GM04503 (cell line): ENCODE results near the gene COL6A3.
A peak's percentile ranks its signal among the peaks of the same experiment; 100 is the strongest.
"Not testable (repeated sequence)": the region's sequence is repeated elsewhere in the genome, so short reads cannot be mapped to it uniquely, and the experiment has no call there.

Experiments
- DNase-seq: peaks from one replicate; pipeline ENCODE4 v3.0.0-alpha.2; 2012; ENCODE audit warnings: low read depth

Gene COL6A3

DNA sequence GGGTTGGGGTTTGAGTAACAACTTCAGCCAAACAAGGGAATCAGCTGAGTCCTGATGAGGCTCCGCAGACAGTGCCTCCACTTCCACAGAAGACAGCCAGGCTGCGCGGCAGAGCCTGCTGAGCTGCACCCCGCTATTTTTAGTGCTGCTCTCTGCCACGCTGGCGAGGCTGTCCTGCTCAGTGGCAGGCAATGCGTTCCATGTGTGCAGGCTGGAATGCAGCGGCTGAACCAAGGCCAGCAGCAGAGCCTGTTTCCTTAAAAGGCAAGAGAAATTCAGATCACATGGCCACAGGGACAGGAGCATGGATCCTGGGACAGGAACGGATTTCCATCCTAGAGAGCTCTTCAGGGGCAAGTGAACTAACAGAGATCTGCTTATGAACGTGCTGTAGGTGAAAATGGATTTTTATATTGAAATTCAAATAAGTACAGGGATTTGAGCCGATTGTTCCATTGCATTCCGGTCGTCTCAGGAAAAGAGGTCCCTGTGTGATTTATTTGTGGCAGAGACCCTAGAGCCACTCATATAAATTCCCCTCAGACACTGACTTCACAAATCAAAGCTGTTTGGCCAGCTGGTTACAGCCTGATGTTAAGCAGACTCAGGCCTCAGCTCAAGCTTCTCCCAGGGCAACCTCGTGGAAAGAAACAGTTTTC is 98.7 kb downstream of the COL6A3 start:
- peak; percentile 95 for DNase-seq

DNA sequence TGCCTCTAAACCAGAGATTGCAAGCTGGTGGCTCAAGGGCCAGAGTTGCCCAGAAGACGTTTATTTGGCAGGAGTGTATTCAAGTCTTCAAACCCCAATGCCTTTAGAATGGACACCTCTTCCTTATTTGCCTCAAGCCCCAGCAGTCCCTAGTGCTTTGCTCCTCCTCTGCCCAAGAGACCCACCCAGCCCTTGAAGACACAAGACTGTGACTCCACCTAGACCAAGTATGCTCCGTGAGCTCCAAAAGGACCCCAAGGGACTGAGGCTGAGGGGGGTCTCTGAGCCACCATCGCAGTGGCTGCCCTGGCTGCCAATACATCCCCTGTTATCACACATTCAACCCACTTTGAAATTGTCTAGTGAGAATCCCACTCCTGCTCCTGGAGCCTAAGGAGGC is 99.3 kb downstream of the COL6A3 start:
- DNase-seq, result no peak

DNA sequence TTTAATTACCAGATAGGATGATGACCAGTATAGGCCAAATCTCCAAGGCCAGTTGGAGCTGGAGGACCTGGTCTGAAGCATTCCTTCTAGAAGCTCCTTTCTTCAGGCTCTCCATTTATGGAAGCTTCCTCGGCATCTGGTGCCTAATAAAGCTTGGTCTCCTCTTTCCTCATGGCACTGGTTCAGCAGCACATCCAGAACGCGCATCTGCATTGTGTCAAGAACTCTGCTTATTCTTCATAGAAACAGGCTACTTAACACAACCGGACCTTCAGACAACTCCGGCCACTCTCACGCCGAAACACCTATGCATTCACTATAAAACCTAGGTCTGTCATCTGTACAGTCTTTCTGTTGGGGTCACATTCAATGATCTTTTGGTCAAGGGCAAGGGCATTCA is 99.8 kb downstream of the COL6A3 start:
- DNase-seq, result no peak

DNA sequence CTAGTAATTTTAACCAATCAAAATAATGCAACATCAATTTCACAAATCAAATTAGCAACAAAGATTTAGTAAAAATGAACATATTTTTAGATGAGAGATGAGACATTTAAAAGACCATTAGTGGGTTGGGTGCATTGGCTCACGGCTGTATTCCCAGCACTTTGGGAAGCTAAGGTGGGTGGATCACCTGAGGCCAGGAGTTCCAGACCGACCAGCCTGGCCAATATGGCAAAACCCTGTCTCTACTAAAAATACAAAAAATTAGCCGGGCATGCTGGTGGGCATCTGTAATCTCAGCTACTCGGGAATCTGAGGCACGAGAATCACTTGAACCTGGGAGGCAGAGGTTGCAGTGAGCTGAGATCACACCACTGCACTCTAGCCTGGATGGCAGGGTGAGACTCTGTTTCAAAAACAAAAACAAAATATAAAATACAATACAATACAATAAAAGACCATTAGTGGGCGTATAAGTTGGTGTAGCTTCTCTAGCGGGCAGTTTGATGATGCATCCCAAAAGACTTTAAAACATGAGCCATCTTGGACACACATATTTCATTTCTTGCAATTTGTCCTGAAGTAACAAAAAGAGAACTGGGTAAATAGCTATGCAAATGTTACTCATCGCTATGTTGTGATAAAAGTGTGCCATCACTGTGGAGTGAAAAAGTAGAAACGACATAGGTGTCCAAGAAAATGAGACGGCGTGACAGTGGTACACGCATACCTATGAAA is 101.8 kb downstream of the COL6A3 start:
- DNase-seq, result peak; percentile 78

DNA sequence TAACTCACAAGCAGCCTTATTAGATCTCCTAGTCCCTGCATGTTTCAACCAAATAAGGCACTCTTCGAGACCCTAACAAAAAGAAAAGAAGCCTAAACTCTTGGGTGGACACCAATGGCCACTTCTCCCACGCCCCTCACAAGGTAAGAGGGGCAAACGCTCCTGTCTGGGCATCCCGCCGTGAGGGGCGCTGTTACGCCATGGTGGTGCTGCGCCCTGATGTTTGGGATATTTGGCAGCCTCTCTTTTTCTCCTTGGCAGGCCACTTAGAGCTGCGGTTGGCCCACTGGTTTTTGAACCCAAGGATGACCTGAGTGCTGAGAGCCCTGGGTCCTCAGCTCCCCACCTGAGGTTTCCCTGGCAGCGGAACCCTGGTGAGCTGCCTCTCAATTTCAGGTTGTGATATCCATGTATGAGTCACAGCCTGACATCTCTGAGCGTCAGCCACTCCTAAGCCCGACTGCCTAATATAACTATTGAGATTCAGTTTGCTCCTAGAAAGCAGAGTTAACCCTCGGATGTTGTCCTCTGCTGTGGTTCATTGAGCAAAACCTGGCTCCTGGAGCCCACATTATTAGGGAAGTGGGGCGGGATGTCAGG is 103.3 kb downstream of the COL6A3 start:
- DNase-seq, result no peak

DNA sequence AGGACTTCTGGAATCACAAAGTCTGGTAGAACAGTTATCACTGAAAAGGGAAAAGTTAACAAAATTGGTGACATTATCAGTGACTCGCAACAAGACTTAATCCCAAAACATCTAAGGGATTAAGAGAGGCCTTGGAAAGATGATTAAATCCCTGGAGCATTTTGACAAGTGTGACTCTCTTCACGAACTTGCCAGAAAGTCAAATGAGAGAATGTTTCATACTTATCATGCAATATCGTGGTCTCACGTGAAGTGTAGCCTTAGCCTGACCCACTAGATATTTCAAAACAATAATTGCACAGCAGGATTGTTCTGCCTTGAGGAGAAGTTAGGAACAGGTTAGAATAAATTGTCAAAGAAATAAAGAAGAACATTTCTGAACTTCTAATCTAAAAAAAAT is 104.5 kb downstream of the COL6A3 start:
- DNase-seq, result peak; percentile 60

DNA sequence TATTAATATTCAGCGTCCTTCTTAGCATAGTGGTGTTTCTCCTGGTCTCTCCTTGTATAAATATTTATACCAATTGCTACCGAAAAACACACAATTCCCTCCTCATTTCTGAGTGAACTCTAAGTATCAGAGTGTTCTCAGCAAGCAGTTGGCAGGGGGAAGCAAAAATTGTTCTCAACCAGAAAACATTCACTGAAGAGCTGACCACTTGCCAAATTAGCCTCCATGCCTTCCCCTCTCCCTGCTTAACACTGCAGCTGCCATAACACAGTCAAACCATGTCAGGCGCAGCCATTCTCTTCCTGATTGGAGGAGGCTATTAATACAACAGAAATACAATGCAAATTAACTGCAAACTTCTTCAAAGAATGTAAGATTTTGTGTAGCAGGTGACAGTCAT is 105.0 kb downstream of the COL6A3 start:
- DNase-seq, result no peak

DNA sequence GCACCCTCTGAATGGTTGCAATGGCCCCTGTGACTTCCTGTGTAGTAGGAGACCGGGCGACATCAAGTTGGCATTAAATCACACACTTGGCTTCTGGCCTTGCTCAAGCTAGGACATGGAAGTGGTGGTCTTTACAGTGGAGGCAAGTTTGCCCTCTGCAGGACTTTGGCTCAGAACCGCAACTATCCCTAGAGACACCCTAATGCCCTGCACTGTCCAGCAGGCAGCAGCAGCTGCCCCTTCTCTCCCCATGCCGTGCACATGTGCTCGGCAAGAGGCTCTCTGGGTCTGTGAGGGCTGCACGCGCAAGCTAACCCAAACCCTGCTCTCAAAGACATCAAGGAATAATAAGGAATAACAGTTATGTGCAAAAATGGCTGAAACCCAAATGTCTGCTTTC is 106.5 kb downstream of the COL6A3 start:
- DNase-seq, result no peak

DNA sequence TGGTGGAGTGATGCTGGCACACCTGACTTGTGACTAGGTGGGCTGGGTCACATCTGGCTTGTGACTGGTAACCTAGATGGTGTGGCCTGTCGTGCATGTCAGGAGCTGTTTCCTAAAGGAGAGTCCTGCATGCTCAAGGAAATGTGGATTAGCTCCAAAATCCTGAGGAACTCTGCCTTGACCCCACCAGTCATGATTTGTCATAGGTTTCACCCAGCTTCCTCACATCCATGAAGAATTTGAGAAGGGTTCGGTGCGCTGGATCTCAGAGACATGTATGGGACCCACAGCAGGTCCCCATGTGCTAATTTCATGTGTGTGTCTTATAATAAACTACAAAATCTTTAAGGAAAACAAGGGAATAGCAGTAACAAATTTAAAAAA is 107.2 kb downstream of the COL6A3 start:
- no peak for DNase-seq

DNA sequence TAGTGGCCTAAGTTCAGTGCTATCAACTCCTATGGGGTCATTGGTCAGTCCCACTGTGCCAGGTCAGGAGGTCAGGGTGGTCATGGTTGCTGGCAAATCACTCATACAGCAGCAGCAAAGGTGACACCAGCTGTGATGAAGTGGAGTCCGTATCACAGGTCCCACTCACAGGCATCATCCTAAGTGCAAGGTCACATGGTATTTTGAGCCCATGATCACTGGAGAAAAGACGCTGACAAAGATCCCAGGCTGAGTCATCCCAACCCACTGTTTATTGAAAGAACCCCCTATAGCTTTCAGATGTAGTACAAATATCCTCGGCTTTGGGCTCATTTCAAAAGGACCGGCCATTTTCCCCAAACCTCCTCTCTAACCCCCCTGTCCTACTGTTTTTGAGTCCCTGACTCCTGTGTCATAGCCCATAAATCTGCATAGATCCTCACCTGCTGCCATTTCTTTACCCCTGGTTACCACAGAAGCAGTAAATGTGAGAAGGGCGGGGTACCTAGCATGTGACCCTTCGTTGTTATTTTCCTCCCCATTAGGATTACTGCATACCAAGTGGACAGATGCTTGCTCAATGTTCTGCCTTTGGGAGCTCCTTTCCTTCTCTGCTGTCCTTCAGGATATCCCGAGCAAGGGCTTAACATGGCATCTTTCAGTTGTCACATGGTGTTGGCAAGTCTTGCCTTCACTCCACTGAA is 107.7 kb downstream of the COL6A3 start:
- DNase-seq, result no peak

DNA sequence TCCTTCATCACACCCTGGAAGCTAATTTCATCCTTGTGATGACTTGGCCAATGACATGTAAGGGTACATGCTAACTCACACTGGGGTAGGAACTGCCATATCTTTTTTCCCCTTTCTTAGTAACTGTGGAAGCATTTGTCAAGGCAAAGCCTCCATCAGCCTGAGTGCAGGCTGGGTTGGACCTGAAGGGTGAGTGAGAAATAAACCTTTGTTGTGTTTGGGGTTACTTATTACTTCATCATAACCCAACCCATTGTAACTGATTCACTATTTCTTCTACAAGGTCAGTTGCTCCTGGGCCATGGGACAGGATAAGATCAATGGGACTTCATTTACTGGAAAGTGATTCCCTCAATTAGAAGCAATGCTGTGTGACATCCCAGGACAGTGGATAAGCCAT is 108.4 kb downstream of the COL6A3 start:
- no peak for DNase-seq

DNA sequence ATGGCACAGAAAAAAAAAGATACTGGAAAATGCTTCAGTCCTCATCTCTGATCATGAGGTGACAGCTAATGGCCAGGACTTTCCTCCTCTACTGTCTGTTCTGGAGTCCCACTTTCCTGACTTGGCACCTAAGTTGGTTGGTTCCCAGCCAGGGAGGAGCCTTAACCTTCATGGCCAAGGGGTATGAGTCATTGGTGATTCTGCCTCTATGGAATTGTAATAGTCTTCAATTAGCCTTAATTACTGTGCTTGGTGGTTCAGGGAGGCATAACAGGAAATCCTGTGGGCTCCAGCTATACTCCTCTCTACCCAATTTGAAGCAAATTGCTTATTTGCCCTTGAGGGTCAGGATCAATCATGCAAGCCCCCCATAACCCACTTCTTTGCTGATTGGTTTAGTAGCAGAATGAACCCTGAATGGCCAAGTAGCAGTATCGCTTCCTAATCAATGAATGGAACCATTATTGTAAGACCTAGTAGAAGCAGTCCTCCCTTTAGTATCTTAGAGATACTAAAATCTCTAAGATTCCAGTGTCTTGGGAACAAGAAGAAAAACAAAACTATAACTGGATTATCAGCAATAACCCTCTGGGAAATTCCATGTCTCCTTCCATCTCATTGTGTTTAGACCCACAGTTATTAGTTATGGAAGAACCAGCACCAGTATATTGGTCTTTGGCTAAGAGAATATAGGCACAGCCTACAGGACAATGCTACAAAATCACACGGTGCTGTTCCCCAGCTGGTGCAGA is 109.0 kb downstream of the COL6A3 start:
- peak; percentile 94 for DNase-seq

DNA sequence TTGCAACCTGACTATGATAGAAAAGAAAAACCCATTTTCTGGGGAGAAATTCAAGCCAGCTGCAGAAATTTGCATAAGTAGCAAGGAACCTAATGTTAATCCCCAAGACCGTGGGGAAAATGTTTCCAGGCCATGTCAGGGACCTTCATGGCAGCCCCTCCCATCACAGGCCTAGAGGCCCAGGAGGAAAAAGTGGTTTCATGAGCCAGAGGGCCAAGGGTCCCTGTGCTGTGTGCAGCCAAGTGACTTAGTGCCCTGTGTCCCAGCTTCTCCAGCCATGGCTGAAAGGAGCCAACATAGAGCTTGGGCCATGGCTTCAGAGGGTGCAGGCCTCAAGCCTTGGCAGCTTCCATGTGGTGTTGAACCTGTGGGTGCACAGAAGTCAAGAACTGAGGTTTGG is 110.7 kb downstream of the COL6A3 start:
- not testable (repeated sequence) for DNase-seq

DNA sequence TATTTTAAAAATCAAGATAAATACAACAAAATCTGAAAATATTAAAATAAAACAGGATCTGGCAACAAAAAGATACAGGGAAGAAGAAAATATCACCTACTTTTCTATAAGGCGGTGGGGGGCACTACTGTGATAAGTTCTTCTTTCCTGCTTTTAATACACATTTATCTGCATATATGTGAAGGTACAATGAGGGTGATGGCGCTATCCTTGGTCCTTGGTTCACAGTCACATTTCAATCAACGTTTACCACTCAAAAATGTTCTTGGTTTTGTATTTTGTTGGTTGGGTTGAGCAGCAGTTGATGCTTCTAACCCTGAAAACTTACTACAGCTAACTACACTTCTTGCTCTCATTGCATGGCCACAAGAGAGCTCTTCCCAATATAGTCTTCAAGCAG is 112.4 kb downstream of the COL6A3 start:
- no peak for DNase-seq

DNA sequence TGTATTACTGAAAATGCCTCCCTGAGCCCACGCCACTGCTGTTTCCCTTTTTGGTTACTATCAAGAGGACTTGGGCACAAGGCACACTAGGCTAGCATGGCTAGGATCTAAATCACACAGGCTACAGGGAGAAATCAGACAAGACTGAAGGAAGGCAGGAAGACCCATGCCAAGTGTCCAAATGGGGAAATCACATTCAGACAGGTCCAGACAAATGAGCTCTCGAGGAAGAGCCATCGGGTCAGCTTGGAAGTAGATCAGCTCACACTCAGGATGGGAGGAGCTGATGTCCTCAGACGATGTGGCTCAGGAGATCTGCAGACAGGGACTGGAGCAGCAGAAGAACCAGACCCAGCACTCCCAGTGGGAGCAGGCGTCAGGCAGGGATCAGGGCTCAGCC is 113.2 kb downstream of the COL6A3 start:
- DNase-seq, result no peak

DNA sequence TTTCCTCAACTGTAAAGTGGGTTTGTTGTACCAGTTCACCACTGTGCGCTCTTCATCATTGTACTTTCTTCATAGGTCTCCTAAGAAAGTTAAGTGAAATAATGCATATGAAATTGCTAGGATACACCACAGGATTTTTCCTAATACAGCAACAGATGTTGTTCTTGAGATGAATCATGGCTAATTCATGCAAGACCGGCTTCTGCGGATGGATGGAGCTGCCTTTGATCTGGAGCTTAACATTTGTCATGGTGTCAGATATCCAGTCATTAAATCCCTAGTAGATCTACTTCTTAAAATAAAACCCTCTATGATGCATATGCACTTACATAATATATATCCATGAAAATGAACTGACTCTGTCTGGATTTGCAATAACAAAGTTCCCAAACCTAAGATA is 114.1 kb downstream of the COL6A3 start:
- peak; percentile 90 for DNase-seq

DNA sequence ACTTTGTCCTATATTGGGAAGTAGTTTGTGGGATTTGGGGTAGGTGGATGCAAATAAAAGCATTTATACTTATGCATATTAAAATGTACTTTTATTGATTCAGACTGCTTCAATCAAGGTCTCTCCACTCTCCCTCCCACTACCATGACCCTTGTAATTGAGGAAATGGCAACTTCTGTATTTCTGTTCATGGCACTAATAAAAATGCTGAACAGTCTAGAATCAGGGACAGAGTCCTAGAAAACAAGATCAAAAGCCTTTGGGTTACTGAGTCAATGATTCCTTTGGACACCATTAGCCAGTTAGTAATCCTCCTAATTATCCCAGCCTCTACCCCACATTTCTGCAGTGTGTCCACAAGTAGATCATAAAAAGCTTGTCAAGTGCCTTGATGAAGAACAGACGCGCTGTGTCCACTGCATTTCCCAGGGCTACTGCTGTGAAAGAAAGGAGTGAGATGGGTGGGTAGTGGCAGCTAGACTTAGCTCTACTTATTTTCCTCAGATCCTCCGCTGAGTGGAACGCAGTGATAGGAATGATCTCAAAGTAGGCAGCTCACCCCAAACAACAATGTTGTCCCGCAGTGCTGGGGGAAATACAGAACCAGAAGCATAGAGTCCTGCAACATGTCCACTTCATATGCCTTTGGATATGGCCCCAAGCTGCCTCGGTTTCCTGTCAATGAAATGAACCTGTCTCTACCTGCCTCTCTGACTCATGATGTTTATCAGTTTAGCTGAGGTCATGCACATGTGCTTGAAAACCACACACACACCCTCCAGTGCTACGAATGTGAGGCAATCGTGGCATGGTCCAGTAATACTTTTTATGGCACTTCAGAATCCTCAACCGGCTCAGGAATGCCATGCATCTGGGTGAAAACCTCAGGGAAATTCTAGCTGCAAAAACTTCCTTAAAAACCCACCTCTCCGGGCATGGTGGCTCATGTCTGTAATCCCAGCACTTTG is 115.5 kb downstream of the COL6A3 start:
- peak; percentile 84 for DNase-seq

DNA sequence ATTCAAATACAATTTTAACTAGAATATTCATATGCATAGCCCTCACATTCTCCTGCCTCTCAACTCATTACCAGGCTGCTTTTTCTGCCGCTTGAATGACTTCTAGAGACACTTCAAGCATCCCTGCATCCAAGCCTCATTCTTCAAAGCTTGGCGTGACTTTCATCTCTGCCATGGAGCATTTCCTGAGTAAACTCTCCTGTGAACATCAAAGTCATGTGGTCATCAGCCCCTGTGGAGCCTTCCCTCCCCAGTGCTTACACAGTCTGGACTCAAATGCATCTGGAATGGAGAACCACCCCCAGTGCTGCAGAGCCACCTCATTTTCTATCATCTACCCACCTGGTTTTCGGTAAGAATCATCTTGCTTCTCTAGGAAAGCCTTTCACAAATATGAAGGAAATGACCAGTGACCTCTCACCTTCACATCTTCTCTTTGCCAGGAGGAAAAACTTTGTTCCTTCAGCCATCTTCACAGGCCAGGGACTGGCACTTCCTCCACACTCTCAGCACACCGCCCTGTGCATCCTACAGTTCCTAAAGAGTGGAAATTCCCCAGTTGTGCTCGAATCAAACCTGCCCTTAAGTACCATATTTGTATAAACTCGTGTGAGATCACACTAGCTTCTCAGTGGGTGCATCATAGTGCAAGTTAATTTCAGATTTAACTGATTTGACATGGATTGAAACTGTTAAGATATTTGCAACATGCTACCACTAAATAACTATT is 116.4 kb downstream of the COL6A3 start:
- DNase-seq, result no peak

DNA sequence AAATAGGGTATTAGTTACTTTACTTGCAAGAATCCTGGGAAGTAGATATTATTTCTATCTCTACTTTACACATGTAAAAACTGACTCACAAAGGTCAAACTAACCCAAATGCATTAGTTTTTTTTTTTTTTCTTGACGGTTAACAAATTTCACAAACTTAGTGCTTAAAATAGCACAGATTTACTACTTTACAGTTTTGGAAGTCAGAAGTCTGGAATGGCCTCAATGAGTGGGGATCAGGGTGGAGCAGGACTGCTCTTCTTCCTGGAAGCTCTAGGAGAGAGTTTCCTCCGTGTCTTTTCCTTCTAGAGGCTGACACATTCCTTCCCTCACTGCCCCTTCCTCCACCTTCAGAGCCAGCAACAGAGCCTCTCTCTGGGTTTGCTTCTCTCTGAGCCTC is 117.2 kb downstream of the COL6A3 start:
- DNase-seq, result peak; percentile 78

DNA sequence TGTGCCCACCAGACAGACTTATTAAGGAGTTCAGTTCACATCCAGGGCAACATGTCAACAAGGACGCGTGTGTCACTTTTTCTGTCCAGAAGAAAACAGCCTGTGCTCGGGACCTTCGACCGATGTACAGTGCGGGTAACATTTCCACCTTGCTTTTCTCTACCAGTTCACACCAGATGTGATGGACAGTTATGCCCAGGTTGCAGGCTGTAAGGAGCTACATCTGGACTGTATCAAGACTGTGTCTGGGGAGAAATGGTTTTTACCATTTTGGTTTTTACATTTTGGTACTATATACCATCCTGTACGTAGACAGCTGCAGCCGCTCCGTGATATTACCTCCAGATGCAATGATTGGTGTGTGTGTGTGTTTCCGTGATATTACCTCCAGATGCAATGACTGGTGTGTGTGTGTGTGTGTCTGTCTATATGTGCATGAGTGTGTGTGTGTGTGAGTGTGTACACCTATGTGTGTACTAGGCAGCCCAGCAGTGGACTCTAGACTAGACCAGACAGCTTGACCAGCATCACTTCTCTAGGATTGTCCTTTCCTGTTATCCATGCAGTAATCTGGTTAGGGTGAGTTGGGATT is 118.0 kb downstream of the COL6A3 start:
- no peak for DNase-seq
